ENCODE measurements around the gene CA12. TPM values are rescaled to one million over a fixed set of nuclear protein-coding genes. Genes with fewer than 3 reads are reported as not detected.

The CA12 gene
- total and polyA plus RNA-seq, 2 of the 8 experiments (the other 6 are each of a cell fraction or from before 2014, with no cell fraction given) = 4.7 to 4.9 TPM

GRCh38 chr15:63277038-63277892 is 104.4 kb downstream of the CA12 start, which contains the start of gene APH1B (continued):
- no peak for TF ChIP-seq CHD7 (IDR thresholded peaks at IDR 0.05; ENCODE audit: insufficient replicate concordance, low read length)
- no peak for TF ChIP-seq SAP30 (IDR thresholded peaks at IDR 0.05; ENCODE audit: insufficient read depth, insufficient replicate concordance, low read length)
- no peak for TF ChIP-seq SUZ12 (IDR thresholded peaks at IDR 0.05; ENCODE audit: low read length)
- no peak for TF ChIP-seq CREB1 (IDR thresholded peaks at IDR 0.05)
- TF ChIP-seq ATF3 (IDR thresholded peaks at IDR 0.05; ENCODE audit: insufficient read depth, low read depth, low read length) = no peak
- no peak for TF ChIP-seq EZH2 (IDR thresholded peaks at IDR 0.05; ENCODE audit: low read depth, low read length, severe bottlenecking)
- TF ChIP-seq KDM1A (IDR thresholded peaks at IDR 0.05; ENCODE audit: borderline replicate concordance, low read length) = no peak
- TF ChIP-seq HDAC6 (IDR thresholded peaks at IDR 0.05; ENCODE audit: low read depth, low read length) = no peak
- no peak for TF ChIP-seq FOSL1 (IDR thresholded peaks at IDR 0.05; ENCODE audit: insufficient read depth, low read depth, low read length)
